Naive thymus-derived CD4-positive, alpha-beta T cell (primary cell): Measurements from ENCODE around the gene CYP2W1. TPM values are rescaled to one million over a fixed set of nuclear protein-coding genes. Genes with fewer than 3 reads are reported as not detected.

Source experiments
- ATAC-seq: fragments of 150-1000 bp; cut with Tn5 transposase; 2 replicates; pipeline ENCODE4 v1.10.0; 2021; ENCODE audit warnings: mild to moderate bottlenecking, moderate library complexity
- CTCF ChIA-PET: fragments of 350-600 bp; sonication (Branson Sonifier 250); formaldehyde crosslinking; loops from one replicate; lab custom pipeline; 2021; ENCODE audit warnings: antibody characterized with exemption; lab: Charles Lee
- POLR2A ChIA-PET: fragments of 350-600 bp; sonication (Branson Sonifier 250); formaldehyde crosslinking; loops from one replicate; lab custom pipeline; 2021; ENCODE audit warnings: antibody characterized with exemption, inconsistent platforms; lab: Charles Lee
- DNase-seq, 9 donors: peaks; one replicate each; pipeline versions ENCODE4 v3.0.0 to v3.0.0-alpha.2; 2020 to 2022; ENCODE audit warnings: mixed read lengths in 1 of 9
- H3K27ac ChIP-seq: one replicate; pipeline ENCODE4 v1.7.0; 2013; ENCODE audit warnings: mild to moderate bottlenecking, low read depth, low read length, moderate library complexity
- H3K27me3 ChIP-seq, 2 donors: one replicate each; pipeline ENCODE4 v1.7.0; 2013; ENCODE audit warnings: low read length in 2 of 2, mild to moderate bottlenecking in 2 of 2, moderate library complexity in 2 of 2; ENCODE audit not compliant: control insufficient read depth in 2 of 2, insufficient read depth in 2 of 2
- H3K36me3 ChIP-seq, 3 experiments: 1 replicate in 2 of 3; 2 replicates in 1 of 3; pipeline ENCODE4 v1.7.0; 2013; ENCODE audit warnings: low read length in 3 of 3, mild to moderate bottlenecking in 3 of 3, moderate library complexity in 1 of 3; ENCODE audit not compliant: insufficient read depth in 3 of 3, control insufficient read depth in 2 of 3
- H3K4me1 ChIP-seq, 2 donors: one replicate each; pipeline ENCODE4 v1.7.0; 2013; ENCODE audit warnings: low read length in 2 of 2, mild to moderate bottlenecking in 2 of 2, moderate library complexity in 1 of 2; ENCODE audit not compliant: control insufficient read depth in 2 of 2, insufficient read depth in 2 of 2
- H3K4me3 ChIP-seq: 2 replicates; pipeline ENCODE4 v1.7.0; 2013; ENCODE audit warnings: mild to moderate bottlenecking, low read length
- H3K9me3 ChIP-seq, 3 experiments: 1 replicate in 2 of 3; 2 replicates in 1 of 3; pipeline ENCODE4 v1.7.0; 2013; ENCODE audit warnings: low read length in 3 of 3; ENCODE audit not compliant: control insufficient read depth in 2 of 3
- H3K27ac Mint-ChIP-seq, 9 donors: one replicate each; pipeline ENCODE4 v1.8.0; 2020 to 2022; ENCODE audit warnings: mixed read lengths in 9 of 9, mild to moderate bottlenecking in 8 of 9, moderate library complexity in 5 of 9, inconsistent platforms in 2 of 9
- H3K27me3 Mint-ChIP-seq, 5 donors: one replicate each; pipeline ENCODE4 v1.8.0; 2021 to 2022; ENCODE audit warnings: mixed read lengths in 5 of 5, mild to moderate bottlenecking in 1 of 5
- H3K36me3 Mint-ChIP-seq, 5 donors: one replicate each; pipeline ENCODE4 v1.8.0; 2020 to 2022; ENCODE audit warnings: mixed read lengths in 5 of 5, mild to moderate bottlenecking in 3 of 5, inconsistent platforms in 1 of 5
- H3K4me1 Mint-ChIP-seq, 7 donors: one replicate each; pipeline ENCODE4 v1.8.0; 2020 to 2022; ENCODE audit warnings: mixed read lengths in 7 of 7, mild to moderate bottlenecking in 3 of 7, inconsistent platforms in 1 of 7
- H3K4me3 Mint-ChIP-seq, 10 donors: one replicate each; pipeline ENCODE4 v1.8.0; 2020 to 2022; ENCODE audit warnings: mild to moderate bottlenecking in 10 of 10, mixed read lengths in 10 of 10, moderate library complexity in 6 of 10, inconsistent platforms in 2 of 10
- H3K9me3 Mint-ChIP-seq, 11 donors: one replicate each; pipeline ENCODE4 v1.8.0; 2020 to 2022; ENCODE audit warnings: mixed read lengths in 11 of 11, mild to moderate bottlenecking in 4 of 11, inconsistent platforms in 1 of 11, moderate library complexity in 1 of 11
- intact Hi-C, 2 donors: fragments of 100-400 bp; cut with micrococcal nuclease; formaldehyde crosslinking; loops; one replicate each; pipeline ENCODE4 v1.15.1; 2023
- polyA plus RNA-seq, 2 donors: library from polyadenylated mRNA; unstranded; fragments of 300-500 nt; fragmentation: Illumina TruSeq; gene quantifications; one replicate each; pipeline ENCODE4 v1.2.3, GENCODE V29; 2021
- total RNA-seq, 6 experiments: library from RNA in 5 of 6; stranded (reverse) in 5 of 6; gene quantifications; 1 replicate in 5 of 6; 2 replicates in 1 of 6; pipeline ENCODE4 v1.2.3 and lab custom pipeline; 2021 to 2026

CYP2W1 gene
- total and polyA plus RNA-seq, 7 experiments from 2014 or later, result not detected

DNA sequence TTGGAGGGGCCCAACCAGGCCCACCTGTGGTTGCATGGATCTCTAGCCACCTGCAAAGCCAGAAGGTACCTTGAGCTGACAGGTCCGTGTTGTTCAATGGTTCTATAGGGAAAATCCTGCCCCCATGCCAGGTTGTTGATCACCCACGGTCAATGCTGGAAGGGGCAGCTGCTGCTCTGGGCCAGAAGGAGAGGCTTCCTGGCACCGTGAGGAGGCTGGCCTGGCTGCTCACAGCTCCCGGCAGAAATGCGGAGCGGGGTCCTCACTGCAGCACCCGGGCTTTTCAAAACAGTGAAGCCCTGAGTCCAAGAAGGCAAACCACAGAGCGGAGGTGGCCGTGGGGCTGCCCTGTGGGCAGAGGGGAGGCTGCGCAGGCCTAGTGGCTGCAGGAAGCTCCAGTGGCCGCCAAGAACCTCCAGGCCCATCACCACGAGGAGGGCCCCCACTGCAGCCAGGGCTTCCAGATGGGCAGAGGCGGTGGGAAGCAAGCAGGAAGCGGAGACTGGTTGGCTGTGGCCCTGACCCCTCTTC, 36.3 kb downstream of the CYP2W1 start:
- no peak overlapping the region for H3K27ac Mint-ChIP-seq
- DNase-seq, result no peak
- ChIA-PET CTCF (interaction anchor here (0.5 kb wide), 1 partner anchor 21 kb away, joined by 3 read pairs; no protein-coding TSS in a partner anchor), POLR2A (interaction anchor here (1.0 kb wide), 1 partner anchor 10 kb away, joined by 3 read pairs; no protein-coding TSS in a partner anchor)
- intact Hi-C loops, result no loop called here
- peaks cover 6 to 26% (median 8%) of the 10 kb centered on the region in 7 donors for H3K4me1 Mint-ChIP-seq
- no peaks in the 10 kb centered on the region for H3K27me3 Mint-ChIP-seq
- H3K9me3 ChIP-seq, result peaks cover 0 to 28% (median 0%) of the 10 kb centered on the region in 3 experiments
- H3K4me1 ChIP-seq, result no peaks in the 10 kb centered on the region
- H3K27ac ChIP-seq, result no peak overlapping the region
- peaks cover 0 to 19% (median 8%) of the 10 kb centered on the region in 11 donors for H3K9me3 Mint-ChIP-seq
- no peak overlapping the region for H3K4me3 ChIP-seq
- peaks cover 4 to 30% (median 16%) of the 10 kb centered on the region in 5 donors for H3K36me3 Mint-ChIP-seq
- H3K36me3 ChIP-seq, result peaks cover 0 to 24% (median 0%) of the 10 kb centered on the region in 3 experiments
- H3K27me3 ChIP-seq, result no peaks in the 10 kb centered on the region
- no peak overlapping the region for H3K4me3 Mint-ChIP-seq
- no peak for ATAC-seq

DNA sequence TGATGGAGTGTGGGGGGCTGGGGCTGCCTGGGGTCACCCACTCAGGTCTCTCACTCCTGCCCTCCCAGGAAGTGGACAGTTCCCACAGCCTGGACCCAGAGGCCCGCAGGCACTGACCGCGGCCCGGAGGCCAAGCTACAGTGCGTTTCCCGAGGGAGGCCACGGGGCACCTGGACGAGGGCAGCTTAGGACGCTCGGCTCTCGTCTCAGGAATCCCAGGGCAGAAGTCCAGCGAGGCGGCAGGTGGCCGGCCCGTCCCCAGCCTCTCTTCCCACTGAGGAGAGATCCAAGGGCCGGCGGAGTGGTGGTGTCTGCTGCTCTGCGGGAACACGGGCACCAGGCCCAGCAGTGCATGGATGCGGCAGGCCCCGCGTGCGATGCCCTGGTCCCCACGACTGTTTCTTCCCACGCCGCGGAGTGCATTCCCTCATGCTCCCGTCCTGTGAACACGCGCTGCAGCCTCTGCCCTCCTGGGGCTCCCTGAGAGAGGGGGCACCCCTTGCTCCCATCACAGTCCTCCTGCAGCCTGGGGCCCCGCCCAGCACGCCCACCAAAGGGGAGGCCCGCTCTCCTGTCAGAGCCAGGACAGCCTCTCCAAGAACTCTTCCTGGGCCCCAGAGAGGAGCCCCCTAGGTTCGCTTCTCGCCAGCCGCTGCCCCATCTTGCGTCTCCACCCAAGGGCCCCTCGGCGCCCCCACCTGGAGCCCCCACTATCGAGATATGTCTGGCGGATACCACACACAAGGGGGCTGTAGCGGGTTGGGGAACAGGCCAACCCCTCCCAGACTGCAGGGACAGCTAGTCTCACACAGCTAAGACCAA, 37.0 kb downstream of the CYP2W1 start:
- Histone ChIP-seq H3K27ac (no peak overlapping the region), H3K4me1 (no peaks in the 10 kb centered on the region), H3K4me3 (no peak overlapping the region), H3K9me3 (peaks cover 0 to 28% (median 0%) of the 10 kb centered on the region in 3 experiments), H3K27me3 (no peaks in the 10 kb centered on the region), H3K36me3 (peaks cover 0 to 27% (median 0%) of the 10 kb centered on the region in 3 experiments)
- intact Hi-C loops, result loop anchor here (1.0 to 2.0 kb wide), 2 partner anchors 45 kb away; no protein-coding TSS in a partner anchor
- ATAC-seq (no peak), DNase-seq (no peak)
- peaks cover 4 to 30% (median 16%) of the 10 kb centered on the region in 5 donors for H3K36me3 Mint-ChIP-seq
- ChIA-PET CTCF (interaction anchor here (0.6 to 1.9 kb wide), 2 partner anchors 46 to 1008 kb away, joined by 3 to 10 read pairs; no protein-coding TSS in a partner anchor), POLR2A (no interaction called here)
- peaks cover 6 to 28% (median 8%) of the 10 kb centered on the region in 7 donors for H3K4me1 Mint-ChIP-seq
- peaks cover 0 to 19% (median 8%) of the 10 kb centered on the region in 11 donors for H3K9me3 Mint-ChIP-seq
- no peaks in the 10 kb centered on the region for H3K27me3 Mint-ChIP-seq
- no peak overlapping the region for H3K4me3 Mint-ChIP-seq
- no peak overlapping the region for H3K27ac Mint-ChIP-seq

DNA sequence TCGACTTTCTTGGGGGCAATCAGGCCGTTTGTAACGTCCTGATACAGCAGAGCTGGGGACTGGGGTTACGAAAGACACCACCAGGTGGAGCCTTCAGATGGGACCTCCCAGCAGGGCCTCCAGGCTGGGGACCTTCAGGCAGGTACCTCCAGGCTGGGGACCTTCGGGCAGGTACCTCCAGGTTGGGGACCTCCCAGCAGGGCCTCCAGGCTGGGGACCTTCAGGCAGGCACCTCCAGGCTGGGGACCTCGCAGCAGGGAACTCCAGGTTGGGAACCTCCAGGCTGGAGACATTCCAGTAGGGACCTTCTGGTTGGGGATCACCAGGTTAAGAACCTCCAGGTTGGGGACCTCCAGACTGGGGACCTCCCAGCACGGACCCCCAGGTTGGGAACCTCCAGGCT, 37.9 kb downstream of the CYP2W1 start:
- H3K9me3 Mint-ChIP-seq, result peaks cover 0 to 19% (median 8%) of the 10 kb centered on the region in 11 donors
- POLR2A ChIA-PET, result no interaction called here
- intact Hi-C loops, result loop anchor here (1.0 to 2.0 kb wide), 2 partner anchors 44 kb away; no protein-coding TSS in a partner anchor
- H3K36me3 ChIP-seq, result peaks cover 0 to 36% (median 0%) of the 10 kb centered on the region in 3 experiments
- no peak overlapping the region for H3K4me3 ChIP-seq
- H3K4me3 Mint-ChIP-seq, result no peak overlapping the region
- H3K36me3 Mint-ChIP-seq, result peaks cover 4 to 30% (median 16%) of the 10 kb centered on the region in 5 donors
- H3K9me3 ChIP-seq, result peaks cover 0 to 28% (median 0%) of the 10 kb centered on the region in 3 experiments
- no peak overlapping the region for H3K27ac Mint-ChIP-seq
- CTCF ChIA-PET, result interaction anchor here (1.9 kb wide), 1 partner anchor 45 kb away, joined by 10 read pairs; no protein-coding TSS in a partner anchor
- ATAC-seq (no peak), DNase-seq (no peak)
- peaks cover 6 to 31% (median 9%) of the 10 kb centered on the region in 7 donors for H3K4me1 Mint-ChIP-seq
- no peak overlapping the region for H3K27ac ChIP-seq
- no peaks in the 10 kb centered on the region for H3K4me1 ChIP-seq
- H3K27me3 Mint-ChIP-seq, result no peaks in the 10 kb centered on the region
- no peaks in the 10 kb centered on the region for H3K27me3 ChIP-seq

DNA sequence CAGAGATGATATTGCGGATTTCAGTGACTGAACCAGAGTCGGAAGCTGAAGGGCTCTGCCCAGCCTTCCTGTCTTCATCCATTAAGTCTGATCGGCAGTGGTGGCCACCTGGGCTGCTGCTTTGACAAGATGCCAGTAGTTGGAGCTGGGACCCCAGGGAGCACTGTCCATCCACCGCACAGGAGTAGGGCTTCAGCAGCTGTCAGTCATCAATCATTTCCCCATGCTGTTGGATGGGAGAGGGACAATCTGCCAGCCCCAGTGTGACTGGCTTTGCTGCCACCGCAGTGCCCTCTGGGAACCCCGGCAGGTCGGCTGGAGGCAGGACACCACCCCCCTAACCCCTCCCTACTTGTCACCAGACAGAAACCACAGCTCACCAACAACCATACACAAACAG, 38.4 kb downstream of the CYP2W1 start:
- H3K9me3 Mint-ChIP-seq, result peaks cover 0 to 19% (median 8%) of the 10 kb centered on the region in 11 donors
- Histone ChIP-seq H3K27ac (no peak overlapping the region), H3K27me3 (no peaks in the 10 kb centered on the region), H3K36me3 (peaks cover 0 to 41% (median 0%) of the 10 kb centered on the region in 3 experiments), H3K4me1 (no peaks in the 10 kb centered on the region), H3K9me3 (peaks cover 0 to 28% (median 0%) of the 10 kb centered on the region in 3 experiments), H3K4me3 (no peak overlapping the region)
- peaks cover 7 to 33% (median 17%) of the 10 kb centered on the region in 5 donors for H3K36me3 Mint-ChIP-seq
- DNase-seq (no peak), ATAC-seq (no peak)
- no peaks in the 10 kb centered on the region for H3K27me3 Mint-ChIP-seq
- H3K27ac Mint-ChIP-seq, result peak overlapping the region in 1 of 9 donors; percentile 17
- ChIA-PET CTCF (interaction anchor here (1.9 kb wide), 1 partner anchor 44 kb away, joined by 10 read pairs; no protein-coding TSS in a partner anchor), POLR2A (interaction anchor here (0.5 kb wide), 1 partner anchor 1325 kb away, joined by 3 read pairs; no protein-coding TSS in a partner anchor)
- H3K4me3 Mint-ChIP-seq, result no peak overlapping the region
- H3K4me1 Mint-ChIP-seq, result peaks cover 7 to 29% (median 13%) of the 10 kb centered on the region in 7 donors
- intact Hi-C loops, result loop anchor here in 1 of 2 donors (2.0 kb wide), 1 partner anchor 43 kb away; no protein-coding TSS in a partner anchor

DNA sequence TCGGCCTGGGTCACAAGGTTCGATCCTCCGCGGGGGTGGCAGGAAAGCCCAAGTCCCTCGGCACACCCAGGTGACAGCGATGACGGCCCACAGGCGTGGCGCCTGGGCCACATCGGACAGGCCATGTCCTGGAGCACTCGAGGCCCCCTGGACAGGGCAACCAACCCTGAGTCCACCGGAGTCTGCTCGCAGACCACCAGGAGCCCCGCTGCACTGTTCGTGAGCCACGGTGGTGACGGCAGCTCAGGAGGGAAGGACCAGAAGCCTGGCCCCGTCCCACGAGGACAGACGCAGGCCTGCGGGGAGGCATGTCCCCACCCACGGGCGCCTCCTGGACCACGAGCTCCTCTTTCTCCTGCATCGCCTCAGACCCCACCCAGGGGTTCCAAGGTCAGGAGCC, 39.0 kb downstream of the CYP2W1 start:
- DNase-seq, result no peak
- POLR2A ChIA-PET, result interaction anchor here (0.5 kb wide), 1 partner anchor 1324 kb away, joined by 3 read pairs; no protein-coding TSS in a partner anchor

DNA sequence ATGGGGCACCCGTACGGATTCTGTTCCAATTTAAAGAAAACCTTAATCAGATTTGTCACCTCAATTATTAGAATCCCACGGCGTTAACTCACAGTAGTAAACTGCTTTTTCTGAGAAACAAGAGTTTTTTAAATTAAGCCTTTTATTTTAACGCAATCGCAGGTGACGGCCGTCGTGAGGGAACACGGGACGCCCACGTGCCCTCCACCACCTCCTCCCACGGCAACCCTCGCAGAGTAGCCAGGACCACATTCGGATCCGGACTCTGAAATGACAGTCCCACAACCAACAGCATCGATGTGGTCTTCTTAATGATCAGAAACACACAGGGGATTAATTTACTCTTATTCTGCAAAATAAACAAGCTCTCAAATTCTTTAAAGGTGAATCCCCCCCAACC, 39.4 kb downstream of the CYP2W1 start:
- H3K4me1 Mint-ChIP-seq, result peaks cover 12 to 38% (median 22%) of the 10 kb centered on the region in 7 donors
- Histone ChIP-seq H3K27me3 (no peaks in the 10 kb centered on the region), H3K4me3 (no peak overlapping the region), H3K4me1 (peaks cover 0 to 2% of the 10 kb centered on the region in 2 donors), H3K27ac (no peak overlapping the region), H3K36me3 (peaks cover 0 to 41% (median 0%) of the 10 kb centered on the region in 3 experiments), H3K9me3 (peaks cover 0 to 28% (median 0%) of the 10 kb centered on the region in 3 experiments)
- DNase-seq, result no peak
- no peak for ATAC-seq
- ChIA-PET CTCF (interaction anchor here (1.2 kb wide), 1 partner anchor 43 kb away, joined by 4 read pairs; no protein-coding TSS in a partner anchor), POLR2A (no interaction called here)
- no peak overlapping the region for H3K4me3 Mint-ChIP-seq
- H3K27ac Mint-ChIP-seq, result no peak overlapping the region
- H3K36me3 Mint-ChIP-seq, result peaks cover 7 to 38% (median 17%) of the 10 kb centered on the region in 5 donors
- intact Hi-C loops, result no loop called here
- H3K9me3 Mint-ChIP-seq, result peaks cover 0 to 19% (median 8%) of the 10 kb centered on the region in 11 donors
- no peaks in the 10 kb centered on the region for H3K27me3 Mint-ChIP-seq

More for the DNA sequence above, 39.0 kb downstream of the CYP2W1 start:
- H3K27ac ChIP-seq, result no peak overlapping the region
- Mint-ChIP-seq H3K4me1 (peaks cover 10 to 33% (median 18%) of the 10 kb centered on the region in 7 donors), H3K36me3 (peaks cover 7 to 37% (median 17%) of the 10 kb centered on the region in 5 donors), H3K9me3 (peaks cover 0 to 19% (median 8%) of the 10 kb centered on the region in 11 donors), H3K4me3 (no peak overlapping the region), H3K27ac (no peak overlapping the region), H3K27me3 (no peaks in the 10 kb centered on the region)
- H3K27me3 ChIP-seq, result no peaks in the 10 kb centered on the region
- intact Hi-C loops, result loop anchor here in 1 of 2 donors (2.0 kb wide), 1 partner anchor 43 kb away; no protein-coding TSS in a partner anchor
- no peak overlapping the region for H3K4me3 ChIP-seq
- ATAC-seq, result no peak
- CTCF ChIA-PET, result interaction anchor here (1.2 to 1.9 kb wide), 2 partner anchors 44 kb away, joined by 4 to 10 read pairs; no protein-coding TSS in a partner anchor
- peaks cover 0 to 41% (median 0%) of the 10 kb centered on the region in 3 experiments for H3K36me3 ChIP-seq
- H3K4me1 ChIP-seq, result no peaks in the 10 kb centered on the region
- peaks cover 0 to 28% (median 0%) of the 10 kb centered on the region in 3 experiments for H3K9me3 ChIP-seq
